H1 (cell line): Measurements from ENCODE around the gene ZNF48. TPM values are rescaled to one million over a fixed set of nuclear protein-coding genes. Genes with fewer than 3 reads are reported as not detected.

Experiments used
- BRCA1 ChIP-seq: IDR thresholded peaks from 2 replicates; pipeline ENCODE4 v1.6.1; 2012; ENCODE audit warnings: low read depth, low read length, improper control_type of control experiment
- CHD2 ChIP-seq: IDR thresholded peaks from 2 replicates; pipeline ENCODE4 v1.6.1; 2012; ENCODE audit warnings: low read length, improper control_type of control experiment
- CREB1 ChIP-seq: IDR thresholded peaks from 2 replicates; pipeline ENCODE4 v1.6.1; 2012; ENCODE audit warnings: inconsistent platforms
- GABPA ChIP-seq: IDR thresholded peaks from 2 replicates; pipeline ENCODE4 v1.6.1; 2011; ENCODE audit warnings: mild to moderate bottlenecking, low read length, moderate library complexity, borderline replicate concordance; ENCODE audit not compliant: insufficient read depth
- NRF1 ChIP-seq: IDR thresholded peaks from 2 replicates; pipeline ENCODE4 v1.6.1; 2011; ENCODE audit warnings: mild to moderate bottlenecking, low read depth, low read length, improper control_type of control experiment
- POLR2A ChIP-seq, 2 experiments: IDR thresholded peaks; 1 replicate in 1 of 2; 2 replicates in 1 of 2; pipeline ENCODE4 v1.6.1; 2011; ENCODE audit warnings: low read depth in 2 of 2, low read length in 2 of 2, mild to moderate bottlenecking in 2 of 2; ENCODE audit errors: control extremely low read depth in 1 of 2
- TAF7 ChIP-seq: optimal IDR thresholded peaks from 2 replicates; pipeline ENCODE3; 2011; ENCODE audit warnings: low read depth, mild to moderate bottlenecking, inconsistent platforms, low read length, moderate library complexity, borderline replicate concordance
- TBP ChIP-seq: IDR thresholded peaks from 2 replicates; pipeline ENCODE4 v1.6.1; 2011; ENCODE audit warnings: low read depth, low read length, improper control_type of control experiment
- YY1 ChIP-seq: IDR thresholded peaks from 2 replicates; pipeline ENCODE4 v1.6.1; 2011; ENCODE audit warnings: low read depth, mild to moderate bottlenecking, low read length
- polyA plus RNA-seq, 7 experiments: library from polyadenylated mRNA; depleted of rRNA in 3 of 7; stranded (reverse) in 5 of 7; unstranded in 2 of 7; fragments of >200 nt in 5 of 7; fragments of 200-250 nt in 2 of 7; gene quantifications; 1 replicate in 5 of 7; 2 replicates in 1 of 7; 4 replicates in 1 of 7; pipeline versions ENCODE4 v1.2.1 to v1.2.3, GENCODE V29; 2011 to 2013; ENCODE audit warnings: missing spikeins in 2 of 7, mixed read lengths in 2 of 7
- total RNA-seq: library from RNA; stranded (reverse); fragmentation: NEBNext Ultra II Directional; extraction: Animal tissue kit (Norgen Biotek cat#: 25700); gene quantifications from 2 replicates; pipeline ENCODE4 v1.2.1, GENCODE V29; 2021
- TF ChIP-seq, protein P1 (sequence below): IDR thresholded peaks from 2 replicates; pipeline ENCODE4 v1.6.1; 2011; ENCODE audit warnings: low read length, improper control_type of control experiment

Gene ZNF48
- total and polyA plus RNA-seq, 2 of the 8 experiments (the other 6 are each of a cell fraction or from before 2014, with no cell fraction given), result 30.4 to 41.2 TPM

DNA sequence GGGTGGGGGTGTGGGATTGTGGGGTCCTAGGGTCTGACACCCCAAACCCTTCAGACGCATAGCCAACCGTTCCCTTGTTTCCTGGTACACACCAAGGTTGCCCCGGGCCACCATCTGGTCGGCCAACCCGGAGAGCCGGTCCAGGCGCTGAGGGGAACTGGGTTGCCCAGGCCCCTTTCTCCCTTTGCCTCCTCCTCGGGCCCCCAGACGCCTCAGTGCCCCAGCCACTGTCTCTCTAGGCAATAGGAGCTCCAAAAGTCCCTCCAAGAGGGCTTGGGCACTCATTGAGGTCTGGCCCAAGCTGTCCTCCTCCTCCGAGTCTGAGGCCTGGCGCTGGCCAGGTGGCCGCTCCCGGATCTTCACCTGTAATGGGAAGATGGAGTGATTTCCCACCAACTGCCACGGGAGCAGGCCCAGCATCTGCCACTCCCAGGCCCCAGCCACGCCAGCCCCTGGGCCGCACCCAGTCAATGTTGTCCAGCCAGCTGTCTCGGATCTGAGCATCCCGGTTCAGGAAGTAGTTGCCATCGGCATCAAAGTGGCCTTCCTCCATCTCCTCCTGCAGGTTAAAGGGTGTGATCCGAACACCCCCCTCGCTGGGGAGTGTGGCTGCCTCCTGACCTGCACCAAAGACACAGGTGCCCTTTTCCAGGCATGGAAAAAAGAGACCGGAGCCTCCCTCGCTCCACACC is 41.6 kb upstream of the ZNF48 start (continued):
- TF ChIP-seq CREB1 (no peak), CHD2 (no peak), BRCA1 (no peak), NRF1 (no peak), TAF7 (no peak), POLR2A (IDR thresholded peaks at IDR 0.05; ENCODE audit: control extremely low read depth in 1 of 2, low read depth in 2 of 2, low read length in 2 of 2) (no peak), GABPA (no peak), YY1 (no peak), TBP (no peak)
- TF ChIP-seq, protein P1, sequence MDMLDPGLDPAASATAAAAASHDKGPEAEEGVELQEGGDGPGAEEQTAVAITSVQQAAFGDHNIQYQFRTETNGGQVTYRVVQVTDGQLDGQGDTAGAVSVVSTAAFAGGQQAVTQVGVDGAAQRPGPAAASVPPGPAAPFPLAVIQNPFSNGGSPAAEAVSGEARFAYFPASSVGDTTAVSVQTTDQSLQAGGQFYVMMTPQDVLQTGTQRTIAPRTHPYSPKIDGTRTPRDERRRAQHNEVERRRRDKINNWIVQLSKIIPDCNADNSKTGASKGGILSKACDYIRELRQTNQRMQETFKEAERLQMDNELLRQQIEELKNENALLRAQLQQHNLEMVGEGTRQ, result no peak
